ENCODE data around the gene VEGFC. TPM values are rescaled to one million over a fixed set of nuclear protein-coding genes. Genes with fewer than 3 reads are reported as not detected.

Gene VEGFC
- total and polyA plus RNA-seq, 9 donors = 3.2 to 19.5 (median 5.4) TPM

DNA sequence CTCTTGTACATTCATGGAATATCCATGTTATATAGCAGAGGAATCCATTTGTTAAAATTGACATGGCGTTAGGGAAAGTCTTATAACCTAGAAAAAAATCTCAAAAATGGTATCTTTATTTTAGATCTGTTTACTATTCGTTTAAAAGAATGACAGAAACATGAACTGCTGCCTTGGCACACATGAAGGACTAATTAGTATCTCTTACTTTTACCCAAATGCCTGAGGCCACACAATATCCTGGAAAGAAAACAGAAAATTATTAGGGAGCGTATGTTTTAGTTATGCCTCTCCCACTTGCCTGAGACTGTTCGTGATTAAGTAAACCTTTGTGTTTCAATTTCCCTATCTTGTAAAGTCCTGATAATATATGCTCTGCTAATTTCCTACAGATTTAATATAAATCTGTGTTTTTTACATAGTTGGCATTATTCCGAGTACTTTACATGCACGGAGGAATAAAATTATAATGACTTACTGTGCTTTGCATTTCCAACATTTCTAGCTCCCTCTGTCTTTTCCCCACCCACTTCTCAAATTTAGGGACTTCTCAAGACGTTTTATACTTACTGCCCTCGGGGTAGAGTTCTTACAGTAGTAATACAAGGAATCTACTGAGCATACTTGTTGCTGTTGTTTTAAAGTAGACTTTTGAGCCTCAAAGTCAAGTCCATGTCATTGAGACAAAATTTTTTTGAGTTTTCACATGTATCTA is 147.3 kb downstream of the VEGFC start:
- H3K9me3 ChIP-seq = no peaks in the 10 kb centered on the region
- 50 to 54% (median 52%) methylated on average over 8 of the region's 8 CpGs for WGBS, 3 donors
- H3K27me3 ChIP-seq = no peaks in the 10 kb centered on the region
- H3K4me3 ChIP-seq = no peak overlapping the region
- TF ChIP-seq EP300 (IDR thresholded peaks at IDR 0.05) (no peak), POLR2A (IDR thresholded peaks at IDR 0.05) (no peak)
- TF ChIP-seq, protein P1, sequence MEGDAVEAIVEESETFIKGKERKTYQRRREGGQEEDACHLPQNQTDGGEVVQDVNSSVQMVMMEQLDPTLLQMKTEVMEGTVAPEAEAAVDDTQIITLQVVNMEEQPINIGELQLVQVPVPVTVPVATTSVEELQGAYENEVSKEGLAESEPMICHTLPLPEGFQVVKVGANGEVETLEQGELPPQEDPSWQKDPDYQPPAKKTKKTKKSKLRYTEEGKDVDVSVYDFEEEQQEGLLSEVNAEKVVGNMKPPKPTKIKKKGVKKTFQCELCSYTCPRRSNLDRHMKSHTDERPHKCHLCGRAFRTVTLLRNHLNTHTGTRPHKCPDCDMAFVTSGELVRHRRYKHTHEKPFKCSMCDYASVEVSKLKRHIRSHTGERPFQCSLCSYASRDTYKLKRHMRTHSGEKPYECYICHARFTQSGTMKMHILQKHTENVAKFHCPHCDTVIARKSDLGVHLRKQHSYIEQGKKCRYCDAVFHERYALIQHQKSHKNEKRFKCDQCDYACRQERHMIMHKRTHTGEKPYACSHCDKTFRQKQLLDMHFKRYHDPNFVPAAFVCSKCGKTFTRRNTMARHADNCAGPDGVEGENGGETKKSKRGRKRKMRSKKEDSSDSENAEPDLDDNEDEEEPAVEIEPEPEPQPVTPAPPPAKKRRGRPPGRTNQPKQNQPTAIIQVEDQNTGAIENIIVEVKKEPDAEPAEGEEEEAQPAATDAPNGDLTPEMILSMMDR (IDR thresholded peaks at IDR 0.05) = no peak
- intact Hi-C loops (cut with DNase I) = no loop called here
- H3K27ac ChIP-seq = no peak overlapping the region
- no peaks in the 10 kb centered on the region for H3K4me1 ChIP-seq (ENCODE audit: insufficient read depth)
- no peaks in the 10 kb centered on the region for H3K36me3 ChIP-seq
- DNase-seq = no peak

DNA sequence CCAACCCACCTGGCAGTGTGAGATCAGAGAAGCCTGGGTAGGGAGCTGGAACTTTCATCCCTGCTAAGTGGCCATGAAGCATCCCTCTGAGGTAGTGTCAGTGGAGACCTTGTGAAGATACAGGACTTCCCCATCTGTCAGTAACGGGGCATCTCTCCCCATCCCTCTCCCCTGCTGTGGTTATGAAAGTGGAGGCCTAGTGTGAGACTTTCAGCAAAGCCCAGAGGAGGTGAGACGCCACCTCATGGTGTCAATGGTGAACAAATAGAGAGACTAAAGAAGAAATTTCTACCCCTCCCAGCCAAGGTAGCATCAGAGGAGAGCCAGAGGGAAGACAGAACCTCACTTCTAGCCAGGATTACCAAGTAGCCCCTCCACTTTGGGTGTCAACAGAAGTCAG is 150.2 kb downstream of the VEGFC start:
- Histone ChIP-seq H3K4me1 (ENCODE audit: insufficient read depth) (no peaks in the 10 kb centered on the region), H3K9me3 (no peaks in the 10 kb centered on the region), H3K36me3 (no peaks in the 10 kb centered on the region), H3K4me3 (no peak overlapping the region), H3K27me3 (no peaks in the 10 kb centered on the region), H3K27ac (no peak overlapping the region)
- WGBS, 3 donors = 89 to 93% (median 91%) methylated on average over 2 of the region's 2 CpGs
- DNase-seq = no peak
- TF ChIP-seq, protein P1 (IDR thresholded peaks at IDR 0.05) = no peak
- intact Hi-C loops (cut with DNase I) = no loop called here

DNA sequence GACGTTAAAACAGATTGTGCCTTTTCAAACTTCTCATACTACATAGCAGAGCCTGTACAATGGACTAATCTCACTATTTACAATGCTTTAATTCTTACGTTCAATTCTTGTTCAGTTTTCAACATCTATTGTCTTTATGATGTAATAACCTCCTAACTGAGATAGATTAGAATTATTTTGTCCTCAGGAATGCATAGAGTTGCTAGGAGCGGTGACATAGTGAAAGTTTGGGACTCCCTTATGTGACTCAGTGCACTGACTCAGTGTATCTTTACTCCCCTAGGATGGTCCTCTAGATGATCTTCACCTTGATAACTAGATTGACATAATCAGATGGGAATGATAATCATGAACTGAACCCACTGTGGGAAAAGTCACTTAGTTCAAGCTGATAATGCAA is 151.5 kb downstream of the VEGFC start:
- no peak for DNase-seq
- no peaks in the 10 kb centered on the region for H3K27me3 ChIP-seq
- TF ChIP-seq, protein P1 (IDR thresholded peaks at IDR 0.05) = no peak
- TF ChIP-seq EP300 (IDR thresholded peaks at IDR 0.05) (no peak), POLR2A (IDR thresholded peaks at IDR 0.05) (no peak)
- no peak overlapping the region for H3K27ac ChIP-seq
- no peak overlapping the region for H3K4me3 ChIP-seq
- no peaks in the 10 kb centered on the region for H3K4me1 ChIP-seq (ENCODE audit: insufficient read depth)
- no peaks in the 10 kb centered on the region for H3K36me3 ChIP-seq
- intact Hi-C loops (cut with DNase I) = no loop called here
- WGBS, 3 donors = 87 to 91% (median 90%) methylated on average over 3 of the region's 3 CpGs
- no peaks in the 10 kb centered on the region for H3K9me3 ChIP-seq

DNA sequence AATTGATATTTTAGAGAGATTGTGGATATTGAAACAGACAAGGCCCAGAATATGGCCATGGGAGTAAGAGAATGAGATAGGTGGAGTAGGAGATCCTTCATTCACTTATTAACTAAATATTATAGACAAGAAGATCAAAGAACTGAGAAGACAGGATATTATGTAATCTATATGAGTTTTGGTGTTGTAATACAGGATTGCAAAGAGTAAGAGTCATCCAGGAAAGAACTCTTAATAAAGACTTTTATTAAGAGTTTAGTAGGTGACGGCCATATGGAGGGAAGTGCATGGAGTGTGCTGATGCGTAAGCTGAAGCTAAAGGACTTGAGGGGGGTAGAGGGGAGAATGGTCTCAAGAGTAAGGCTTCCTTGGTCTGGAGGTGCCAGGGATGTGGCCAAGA is 153.7 kb downstream of the VEGFC start:
- Histone ChIP-seq H3K27me3 (no peaks in the 10 kb centered on the region), H3K4me3 (no peak overlapping the region), H3K9me3 (no peaks in the 10 kb centered on the region), H3K36me3 (no peaks in the 10 kb centered on the region), H3K27ac (no peak overlapping the region), H3K4me1 (ENCODE audit: insufficient read depth) (no peaks in the 10 kb centered on the region)
- DNase-seq = no peak
- no peak for TF ChIP-seq EP300 (IDR thresholded peaks at IDR 0.05)
- TF ChIP-seq, protein P1 (IDR thresholded peaks at IDR 0.05) = no peak
- no peak for TF ChIP-seq POLR2A (IDR thresholded peaks at IDR 0.05)
- intact Hi-C loops (cut with DNase I) = no loop called here
- WGBS, 3 donors = 98 to 99% (median 99%) methylated on average over 2 of the region's 2 CpGs

All from ovary (tissue), 9 donors.